Stimulated activated CD4-positive, alpha-beta T cell treated with anti-CD3 and anti-CD28 coated beads, Interleukin-2, amount 100 ng/mL, for 48 hours (primary cell): Measurements from ENCODE around the gene ADTRP.

Experiments
- DNase-seq, 2 donors: peaks; one replicate each; pipeline ENCODE4 v3.0.0-alpha.2; 2020

The ADTRP gene

GRCh38 chr6:11722805-11723631, 55.6 kb downstream of the ADTRP start:
- no peak for DNase-seq

GRCh38 chr6:11722220-11722619, 56.4 kb downstream of the ADTRP start:
- DNase-seq, result no peak

- DNase-seq, result no peak
Measured at GRCh38 chr6:11718463-11718862, 60.1 kb downstream of the ADTRP start.

GRCh38 chr6:11718031-11718430, 60.6 kb downstream of the ADTRP start:
- no peak for DNase-seq

GRCh38 chr6:11714798-11715285, 63.8 kb downstream of the ADTRP start:
- DNase-seq, result no peak

GRCh38 chr6:11714116-11714797, 64.3 kb downstream of the ADTRP start:
- DNase-seq, result peak in 1 of 2 donors; percentile 21

GRCh38 chr6:11712760-11713159, 65.8 kb downstream of the ADTRP start:
- DNase-seq, result peak; percentile 36 to 37

GRCh38 chr6:11711984-11712711, 66.5 kb downstream of the ADTRP start:
- peak in 1 of 2 donors; percentile 30 for DNase-seq

- DNase-seq, result peak; percentile 56 to 57
Measured at GRCh38 chr6:11711003-11711983, 67.3 kb downstream of the ADTRP start.

- peak; percentile 50 for DNase-seq
Measured at GRCh38 chr6:11710311-11710761, 68.3 kb downstream of the ADTRP start.

GRCh38 chr6:11706171-11706570, 72.4 kb downstream of the ADTRP start:
- DNase-seq, result no peak

- no peak for DNase-seq
Measured at GRCh38 chr6:11705483-11705882, 73.1 kb downstream of the ADTRP start.

GRCh38 chr6:11705069-11705468, 73.5 kb downstream of the ADTRP start:
- no peak for DNase-seq

GRCh38 chr6:11703725-11704124, 74.9 kb downstream of the ADTRP start:
- no peak for DNase-seq

- DNase-seq, result no peak
Measured at GRCh38 chr6:11702500-11703130, 76.0 kb downstream of the ADTRP start.

GRCh38 chr6:11702089-11702488, 76.5 kb downstream of the ADTRP start:
- no peak for DNase-seq

- no peak for DNase-seq
Measured at GRCh38 chr6:11701573-11701972, 77.0 kb downstream of the ADTRP start.

GRCh38 chr6:11700118-11700718, 78.4 kb downstream of the ADTRP start:
- no peak for DNase-seq

- no peak for DNase-seq
Measured at GRCh38 chr6:11699576-11699975, 79.0 kb downstream of the ADTRP start.

GRCh38 chr6:11692451-11693376, 85.9 kb downstream of the ADTRP start:
- no peak for DNase-seq
